Ovary (tissue), 9 donors: Measurements from ENCODE around the gene FADS2. TPM values are rescaled to one million over a fixed set of nuclear protein-coding genes. Genes with fewer than 3 reads are reported as not detected.
A peak's percentile ranks its signal among the peaks of the same experiment; 100 is the strongest.

Experiments
- DNase-seq, 5 donors: peaks; one replicate each; pipeline ENCODE4 v3.0.0-alpha.2; 2019 to 2020
- H3K27ac ChIP-seq, 2 donors: fragments of 200-600 bp; one replicate each; pipeline versions ENCODE4 v1.5.1 to v1.8.0; 2019 to 2022
- H3K27me3 ChIP-seq: fragments of 200-600 bp; one replicate; pipeline ENCODE4 v1.8.0; 2022
- H3K36me3 ChIP-seq: fragments of 200-600 bp; sonication (generic); one replicate; pipeline ENCODE4 v1.5.1; 2019
- H3K4me1 ChIP-seq: one replicate; pipeline ENCODE4 v1.8.1; 2013; ENCODE audit warnings: mild to moderate bottlenecking, moderate library complexity; ENCODE audit not compliant: insufficient read depth
- H3K4me3 ChIP-seq: fragments of 200-600 bp; sonication (generic); one replicate; pipeline ENCODE4 v1.5.1; 2017
- H3K9me3 ChIP-seq, 2 donors: fragments of 200-600 bp in 1 of 2; sonication (generic) in 1 of 2; one replicate each; pipeline versions ENCODE4 v1.5.1 to v1.8.1; 2013 to 2019; ENCODE audit warnings: mild to moderate bottlenecking in 1 of 2, moderate library complexity in 1 of 2
- CTCF ChIP-seq, 3 donors: fragments of 450-650 bp in 2 of 3; fragments of 200-600 bp in 1 of 3; IDR thresholded peaks; one replicate each; pipeline versions ENCODE4 v1.5.1 to v1.8.0; 2016 to 2022; ENCODE audit warnings: antibody characterized with exemption in 3 of 3, mild to moderate bottlenecking in 1 of 3
- EP300 ChIP-seq: sonication (generic); formaldehyde crosslinking; IDR thresholded peaks from one replicate; pipeline ENCODE4 v1.6.1; 2017; ENCODE audit warnings: antibody characterized with exemption
- POLR2A ChIP-seq: fragments of 450-650 bp; IDR thresholded peaks from one replicate; pipeline ENCODE4 v1.6.1; 2017; ENCODE audit warnings: antibody characterized with exemption, mild to moderate bottlenecking, moderate library complexity
- WGBS, 3 donors: extraction: QIAGEN DNeasy Blood & Tissue Kit in 1 of 3; methylation state at CpG; one replicate each; pipeline versions ENCODE4 v1.1.5 to v1.1.7; 2013 to 2017; 5-methylcytosine and 5-hydroxymethylcytosine counted together
- intact Hi-C, 4 donors: fragments of 100-400 bp; cut with DNase I; formaldehyde crosslinking; loops; one replicate each; pipeline versions ENCODE4 v1.11.0 to v1.15.1; 2022 to 2023
- polyA plus RNA-seq, 2 donors: library from polyadenylated mRNA; stranded (reverse); fragments of 200-250 nt in 1 of 2; fragments of 350-450 nt in 1 of 2; fragmentation: Illumina TruSeq in 1 of 2; extraction: RNeasy Lipid Tissue Mini Kit (QIAGEN cat#74804) in 1 of 2; gene quantifications; one replicate each; pipeline ENCODE4 v1.2.3, GENCODE V29; 2013 to 2014
- total RNA-seq, 7 donors: library from RNA; depleted of rRNA in 2 of 7; stranded (reverse); fragments of >200 nt in 2 of 7; fragmentation: NEBNext Ultra II Directional in 3 of 7; extraction: Animal tissue kit (Norgen Biotek cat#: 25700) in 3 of 7; gene quantifications; one replicate each; pipeline versions ENCODE4 v1.1.0 to v1.2.4, GENCODE V29; 2016 to 2023
- donor health status: DM: no; HTN: no; CAD: no; lungs with moderate emphysema.
- donor health status: DM: no; HTN: no; CAD: no.
- donor health status: Bipolar disorder and iron deficiency.
- donor health status: DM: yes; HTN: yes; CAD: no.
- donor health status: DM: no; HTN: no; CAD: no.
- donor health status: DM: yes; HTN: yes; CAD: no.

Gene FADS2
- total and polyA plus RNA-seq, 9 donors: 6.3 to 298 (median 26.2) TPM

GRCh38 chr11:61797263-61797944 lies 30.7 kb upstream of the FADS2 start:
- Histone ChIP-seq H3K27me3 (no peaks in the 10 kb centered on the region), H3K4me1 (peaks cover 2% of the 10 kb centered on the region), H3K27ac (no peak overlapping the region), H3K4me3 (no peak overlapping the region), H3K9me3 (no peaks in the 10 kb centered on the region), H3K36me3 (no peaks in the 10 kb centered on the region)
- WGBS, 3 donors: 17 to 29% (median 26%) methylated on average over 3 of the region's 3 CpGs
- no peak for TF ChIP-seq POLR2A
- TF ChIP-seq CTCF (IDR thresholded peaks at IDR 0.05): peak; percentile 37 to 93 (median 90)
- DNase-seq: peak; percentile 70 to 89 (median 77)
- intact Hi-C loops: loop anchor here in 2 of 4 donors (5.0 to 10.0 kb wide), 4 partner anchors 150 to 515 kb away; no protein-coding TSS in a partner anchor

- H3K4me1 ChIP-seq: no peaks in the 10 kb centered on the region
- no peak for TF ChIP-seq POLR2A
- TF ChIP-seq EP300: no peak
- TF ChIP-seq CTCF (IDR thresholded peaks at IDR 0.05): no peak
- no peak for DNase-seq
- no peaks in the 10 kb centered on the region for H3K27me3 ChIP-seq
- H3K4me3 ChIP-seq: no peak overlapping the region
- H3K27ac ChIP-seq: no peak overlapping the region
- intact Hi-C loops: loop anchor here in 2 of 4 donors (5.0 to 10.0 kb wide), 5 partner anchors 75 to 513 kb away; no protein-coding TSS in a partner anchor
- no peaks in the 10 kb centered on the region for H3K9me3 ChIP-seq
- no peaks in the 10 kb centered on the region for H3K36me3 ChIP-seq
- WGBS, 3 donors: 92 to 95% (median 94%) methylated on average over 2 of the region's 2 CpGs
Observed at GRCh38 chr11:61799665-61800284, 28.3 kb upstream of the FADS2 start.

- H3K27me3 ChIP-seq: no peaks in the 10 kb centered on the region
- no peak for DNase-seq
- TF ChIP-seq POLR2A (no peak), EP300 (no peak), CTCF (IDR thresholded peaks at IDR 0.05) (no peak)
- 77 to 87% (median 81%) methylated on average over 3 of the region's 3 CpGs for WGBS, 3 donors
- no peaks in the 10 kb centered on the region for H3K36me3 ChIP-seq
- H3K9me3 ChIP-seq: no peaks in the 10 kb centered on the region
- no peak overlapping the region for H3K4me3 ChIP-seq
- no peaks in the 10 kb centered on the region for H3K4me1 ChIP-seq
- no peak overlapping the region for H3K27ac ChIP-seq
- intact Hi-C loops: loop anchor here in 1 of 4 donors (10.0 kb wide), 1 partner anchor 74 kb away; no protein-coding TSS in a partner anchor
Observed at GRCh38 chr11:61800331-61801281, 27.5 kb upstream of the FADS2 start.

- no peaks in the 10 kb centered on the region for H3K4me1 ChIP-seq
- no peaks in the 10 kb centered on the region for H3K36me3 ChIP-seq
- no peaks in the 10 kb centered on the region for H3K9me3 ChIP-seq
- no peak overlapping the region for H3K27ac ChIP-seq
- TF ChIP-seq POLR2A (no peak), EP300 (no peak), CTCF (IDR thresholded peaks at IDR 0.05) (no peak)
- no peaks in the 10 kb centered on the region for H3K27me3 ChIP-seq
- 82 to 85% (median 85%) methylated on average over 6 of the region's 6 CpGs for WGBS, 3 donors
- intact Hi-C loops: loop anchor here in 1 of 4 donors (10.0 kb wide), 1 partner anchor 72 kb away; no protein-coding TSS in a partner anchor
- DNase-seq: no peak
- H3K4me3 ChIP-seq: no peak overlapping the region
Observed at GRCh38 chr11:61802605-61803004, 25.5 kb upstream of the FADS2 start.
